Measurements from ENCODE around the gene SLC13A4.
A peak's percentile ranks its signal among the peaks of the same experiment; 100 is the strongest.
"Not testable (repeated sequence)": the region's sequence is repeated elsewhere in the genome, so short reads cannot be mapped to it uniquely, and the experiment has no call there.

The SLC13A4 gene

GRCh38 chr7:135672560-135673359, 55.2 kb downstream of the SLC13A4 start:
- H3K4me3 ChIP-seq (ENCODE audit: low read depth in 1 of 2, low read length in 1 of 2), result no peak overlapping the region
- H3K4me1 ChIP-seq (ENCODE audit: control insufficient read depth in 1 of 2, insufficient read depth in 1 of 2, low read depth in 1 of 2, low read length in 1 of 2), result no peaks in the 10 kb centered on the region
- peaks cover 33% of the 10 kb centered on the region for H3K36me3 ChIP-seq
- TF ChIP-seq CTCF (IDR thresholded peaks at IDR 0.05), result peak; percentile 32
- H3K27me3 ChIP-seq, result no peaks in the 10 kb centered on the region
- no peak overlapping the region for H3K27ac ChIP-seq
- H3K9me3 ChIP-seq, result no peaks in the 10 kb centered on the region

GRCh38 chr7:135670179-135670578, 57.8 kb downstream of the SLC13A4 start:
- peaks cover 20% of the 10 kb centered on the region for H3K36me3 ChIP-seq
- H3K27me3 ChIP-seq, result no peaks in the 10 kb centered on the region
- H3K27ac ChIP-seq, result no peak overlapping the region
- no peak overlapping the region for H3K4me3 ChIP-seq (ENCODE audit: low read depth in 1 of 2, low read length in 1 of 2)
- H3K4me1 ChIP-seq (ENCODE audit: control insufficient read depth in 1 of 2, insufficient read depth in 1 of 2, low read depth in 1 of 2, low read length in 1 of 2), result peaks cover 0 to 8% of the 10 kb centered on the region in 2 experiments
- TF ChIP-seq CTCF (IDR thresholded peaks at IDR 0.05), result no peak
- no peaks in the 10 kb centered on the region for H3K9me3 ChIP-seq

- H3K36me3 ChIP-seq, result peaks cover 16% of the 10 kb centered on the region
- no peak overlapping the region for H3K4me3 ChIP-seq (ENCODE audit: low read depth in 1 of 2, low read length in 1 of 2)
- no peaks in the 10 kb centered on the region for H3K27me3 ChIP-seq
- peaks cover 0 to 8% of the 10 kb centered on the region in 2 experiments for H3K4me1 ChIP-seq (ENCODE audit: control insufficient read depth in 1 of 2, insufficient read depth in 1 of 2, low read depth in 1 of 2, low read length in 1 of 2)
- no peak overlapping the region for H3K27ac ChIP-seq
- no peaks in the 10 kb centered on the region for H3K9me3 ChIP-seq
- no peak for TF ChIP-seq CTCF (IDR thresholded peaks at IDR 0.05)
Measured at GRCh38 chr7:135669774-135670173, 58.2 kb downstream of the SLC13A4 start.

GRCh38 chr7:135668852-135669395, 59.1 kb downstream of the SLC13A4 start:
- not testable (repeated sequence) for H3K27me3 ChIP-seq

GRCh38 chr7:135667626-135668025, 60.4 kb downstream of the SLC13A4 start:
- H3K4me1 ChIP-seq (ENCODE audit: control insufficient read depth in 1 of 2, insufficient read depth in 1 of 2, low read depth in 1 of 2, low read length in 1 of 2), result peaks cover 18 to 20% of the 10 kb centered on the region in 2 experiments
- not testable (repeated sequence) for H3K27ac ChIP-seq; H3K9me3 ChIP-seq; H3K27me3 ChIP-seq; H3K36me3 ChIP-seq; H3K4me3 ChIP-seq (ENCODE audit: low read depth in 1 of 2, low read length in 1 of 2)

More at GRCh38 chr7:135668852-135669395, 59.1 kb downstream of the SLC13A4 start:
- not testable (repeated sequence) for H3K36me3 ChIP-seq; H3K27ac ChIP-seq; H3K9me3 ChIP-seq; H3K4me1 ChIP-seq (ENCODE audit: control insufficient read depth in 1 of 2, insufficient read depth in 1 of 2, low read depth in 1 of 2, low read length in 1 of 2); H3K4me3 ChIP-seq (ENCODE audit: low read depth in 1 of 2, low read length in 1 of 2)

- peaks cover 22 to 23% of the 10 kb centered on the region in 2 experiments for H3K4me1 ChIP-seq (ENCODE audit: control insufficient read depth in 1 of 2, insufficient read depth in 1 of 2, low read depth in 1 of 2, low read length in 1 of 2)
- H3K9me3 ChIP-seq, result no peaks in the 10 kb centered on the region
- no peaks in the 10 kb centered on the region for H3K36me3 ChIP-seq
- peak overlapping the region; percentile 20 for H3K27ac ChIP-seq
- no peaks in the 10 kb centered on the region for H3K27me3 ChIP-seq
- TF ChIP-seq CTCF (IDR thresholded peaks at IDR 0.05), result no peak
- no peak overlapping the region for H3K4me3 ChIP-seq (ENCODE audit: low read depth in 1 of 2, low read length in 1 of 2)
Measured at GRCh38 chr7:135666846-135667245, 61.1 kb downstream of the SLC13A4 start.
